HepG2 (cell line): ENCODE results near the gene LCAT. TPM values are rescaled to one million over a fixed set of nuclear protein-coding genes. Genes with fewer than 3 reads are reported as not detected.

ENCODE experiments used
- BCL6 ChIP-seq: IDR thresholded peaks from 2 replicates; pipeline ENCODE4 v1.6.1; 2016; ENCODE audit warnings: missing genetic modification reagents, missing compliant biosample characterization
- DMAP1 ChIP-seq: IDR thresholded peaks from 2 replicates; pipeline ENCODE4 v1.6.1; 2016
- HNF4G ChIP-seq, 2 experiments: sonication (generic) in 1 of 2; formaldehyde crosslinking in 1 of 2; IDR thresholded peaks; 2 replicates each; pipeline versions ENCODE4 v1.4.0 to v1.6.1; 2011 to 2020; ENCODE audit warnings: borderline replicate concordance in 2 of 2, low read depth in 2 of 2, mild to moderate bottlenecking in 2 of 2, low read length in 1 of 2, missing genetic modification reagents in 1 of 2, moderate library complexity in 1 of 2
- ISL2 ChIP-seq: sonication (generic); formaldehyde crosslinking; IDR thresholded peaks from 2 replicates; pipeline ENCODE4 v1.5.0; 2020; ENCODE audit warnings: missing genetic modification reagents
- POLR2AphosphoS5 ChIP-seq: IDR thresholded peaks from 2 replicates; pipeline ENCODE4 v1.6.1; 2012; ENCODE audit warnings: low read depth, low read length
- STAT6 ChIP-seq: sonication (generic); formaldehyde crosslinking; IDR thresholded peaks from 2 replicates; pipeline ENCODE4 v1.4.0; 2020; ENCODE audit warnings: missing genetic modification reagents, mild to moderate bottlenecking, borderline replicate concordance
- ZBTB40 ChIP-seq, 2 experiments: fragments of 450-650 bp in 1 of 2; sonication (generic) in 1 of 2; formaldehyde crosslinking in 1 of 2; IDR thresholded peaks; 2 replicates each; pipeline versions ENCODE4 v1.6.1 to v1.8.0; 2016 to 2022; ENCODE audit warnings: antibody characterized with exemption in 1 of 2, mild to moderate bottlenecking in 1 of 2, missing genetic modification reagents in 1 of 2
- ZNF124 ChIP-seq: sonication (generic); formaldehyde crosslinking; IDR thresholded peaks from 2 replicates; pipeline ENCODE4 v1.4.0; 2020; ENCODE audit warnings: missing genetic modification reagents
- ZNF251 ChIP-seq: sonication (generic); formaldehyde crosslinking; IDR thresholded peaks from 2 replicates; pipeline ENCODE4 v1.9.0; 2021; ENCODE audit warnings: mild to moderate bottlenecking, missing genetic modification reagents
- ZNF354B ChIP-seq: sonication (generic); formaldehyde crosslinking; IDR thresholded peaks from 2 replicates; pipeline ENCODE4 v1.8.0; 2022; ENCODE audit warnings: mild to moderate bottlenecking, missing genetic modification reagents
- ZNF547 ChIP-seq: sonication (generic); formaldehyde crosslinking; IDR thresholded peaks from 2 replicates; pipeline ENCODE4 v1.5.1; 2020; ENCODE audit warnings: mild to moderate bottlenecking, missing genetic modification reagents
- ZNF768 ChIP-seq: sonication (generic); formaldehyde crosslinking; IDR thresholded peaks from 2 replicates; pipeline ENCODE4 v1.4.0; 2020; ENCODE audit warnings: missing genetic modification reagents
- polyA plus RNA-seq, 8 experiments: library from polyadenylated mRNA; depleted of rRNA in 3 of 8; stranded (reverse) in 7 of 8; unstranded in 1 of 8; fragments of >200 nt; fragmentation: Illumina TruSeq in 4 of 8; extraction: Trizol in 4 of 8; gene quantifications; 2 replicates each; pipeline versions ENCODE4 v1.2.1 to v1.2.3, GENCODE V29; 2011 to 2016; ENCODE audit warnings: low read depth in 4 of 8, missing spikeins in 1 of 8, mixed read lengths in 1 of 8; ENCODE audit not compliant: insufficient read depth in 1 of 8
- total RNA-seq, 5 experiments: library from RNA; depleted of rRNA; stranded (reverse); fragments of >200 nt; fragmentation: Illumina TruSeq; extraction: Trizol; gene quantifications; 2 replicates each; pipeline ENCODE4 v1.2.3, GENCODE V29; 2016; ENCODE audit warnings: low read depth in 1 of 5

Gene LCAT
- total and polyA plus RNA-seq, 2 of the 13 experiments (the other 11 are each of a cell fraction or from before 2014, with no cell fraction given) = 36.1 to 38.9 TPM

GRCh38 chr16:67928561-67929364, 15.2 kb downstream of the LCAT start (continued):
- no peak for TF ChIP-seq ZBTB40 (IDR thresholded peaks at IDR 0.05)
- no peak for TF ChIP-seq ZBTB40 (CRISPR knock-in tag; IDR thresholded peaks at IDR 0.05)
- no peak for TF ChIP-seq STAT6 (CRISPR knock-in tag)
- no peak for TF ChIP-seq ZNF354B (CRISPR knock-in tag)
- TF ChIP-seq POLR2AphosphoS5 = no peak
- 0 out of 2 replicates have a peak, but pooled peaks have one; percentile 42 for TF ChIP-seq ZNF124 (CRISPR knock-in tag)
- no peak for TF ChIP-seq ISL2 (CRISPR knock-in tag)
- no peak for TF ChIP-seq BCL6 (CRISPR knock-in tag)
- TF ChIP-seq DMAP1 (CRISPR knock-in tag) = no peak
- TF ChIP-seq ZNF547 (CRISPR knock-in tag) = no peak; the same call in 1 of the 2 replicates
- TF ChIP-seq ZNF768 (CRISPR knock-in tag) = no peak; the same call in 1 of the 2 replicates
- TF ChIP-seq ZNF251 = no peak
- TF ChIP-seq HNF4G (IDR thresholded peaks at IDR 0.05; ENCODE audit: borderline replicate concordance, low read depth, low read length) = no peak
- TF ChIP-seq HNF4G (CRISPR knock-in tag; IDR thresholded peaks at IDR 0.05; ENCODE audit: borderline replicate concordance, low read depth) = peak; percentile 32; the same call in 1 of the 2 replicates
